Lower leg skin (tissue), 3 donors: ENCODE data around the gene ST6GALNAC5.

Experiments used
- POLR2A ChIP-seq, 2 donors: fragments of 450-650 bp; IDR thresholded peaks; one replicate each; pipeline ENCODE4 v1.6.1; 2016 to 2017; ENCODE audit warnings: antibody characterized with exemption in 2 of 2, mild to moderate bottlenecking in 1 of 2, moderate library complexity in 1 of 2
- TF ChIP-seq, protein P1 (sequence below), 3 donors: fragments of 450-650 bp; IDR thresholded peaks; one replicate each; pipeline ENCODE4 v1.5.1; 2016; ENCODE audit warnings: antibody characterized with exemption in 3 of 3, mild to moderate bottlenecking in 3 of 3, moderate library complexity in 2 of 3

DNA sequence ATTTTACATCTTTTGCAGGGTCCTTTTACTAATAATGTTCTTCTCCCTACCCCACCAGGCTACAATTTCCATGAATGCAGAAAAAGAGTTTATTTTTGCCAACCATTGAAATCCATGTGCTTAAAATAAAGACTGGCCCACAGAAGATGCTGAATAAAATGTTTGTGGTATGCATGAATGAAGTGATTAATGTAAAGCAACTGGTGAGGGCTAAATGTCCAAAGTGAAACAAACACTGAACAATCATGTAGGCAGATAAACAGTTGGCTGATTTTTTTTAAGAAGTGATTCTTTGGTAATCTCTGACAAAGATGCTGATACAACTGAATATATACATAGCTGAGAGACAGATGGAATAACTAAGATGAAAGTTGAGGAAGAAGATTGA lies 94.5 kb downstream of the ST6GALNAC5 start:
- TF ChIP-seq POLR2A (IDR thresholded peaks at IDR 0.05) = no peak
- TF ChIP-seq, protein P1, sequence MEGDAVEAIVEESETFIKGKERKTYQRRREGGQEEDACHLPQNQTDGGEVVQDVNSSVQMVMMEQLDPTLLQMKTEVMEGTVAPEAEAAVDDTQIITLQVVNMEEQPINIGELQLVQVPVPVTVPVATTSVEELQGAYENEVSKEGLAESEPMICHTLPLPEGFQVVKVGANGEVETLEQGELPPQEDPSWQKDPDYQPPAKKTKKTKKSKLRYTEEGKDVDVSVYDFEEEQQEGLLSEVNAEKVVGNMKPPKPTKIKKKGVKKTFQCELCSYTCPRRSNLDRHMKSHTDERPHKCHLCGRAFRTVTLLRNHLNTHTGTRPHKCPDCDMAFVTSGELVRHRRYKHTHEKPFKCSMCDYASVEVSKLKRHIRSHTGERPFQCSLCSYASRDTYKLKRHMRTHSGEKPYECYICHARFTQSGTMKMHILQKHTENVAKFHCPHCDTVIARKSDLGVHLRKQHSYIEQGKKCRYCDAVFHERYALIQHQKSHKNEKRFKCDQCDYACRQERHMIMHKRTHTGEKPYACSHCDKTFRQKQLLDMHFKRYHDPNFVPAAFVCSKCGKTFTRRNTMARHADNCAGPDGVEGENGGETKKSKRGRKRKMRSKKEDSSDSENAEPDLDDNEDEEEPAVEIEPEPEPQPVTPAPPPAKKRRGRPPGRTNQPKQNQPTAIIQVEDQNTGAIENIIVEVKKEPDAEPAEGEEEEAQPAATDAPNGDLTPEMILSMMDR (IDR thresholded peaks at IDR 0.05) = no peak
